Inflammatory macrophage treated with lipopolysaccharide for 4 hours (primary cell): ENCODE measurements around the gene GRAMD1B.
"Not testable (repeated sequence)": the region's sequence is repeated elsewhere in the genome, so short reads cannot be mapped to it uniquely, and the experiment has no call there.

ENCODE experiments used
- DNase-seq: peaks from one replicate; pipeline ENCODE4 v3.0.0-alpha.2; 2020

Gene GRAMD1B

GRCh38 chr11:123513309-123513708 is 83.2 kb downstream of the GRAMD1B start:
- DNase-seq, result not testable (repeated sequence)

- no peak for DNase-seq
Measured at GRCh38 chr11:123516238-123516637, 86.2 kb downstream of the GRAMD1B start.

- no peak for DNase-seq
Measured at GRCh38 chr11:123517559-123518364, 87.7 kb downstream of the GRAMD1B start.

- DNase-seq, result no peak
Measured at GRCh38 chr11:123518496-123519054, 88.5 kb downstream of the GRAMD1B start.

GRCh38 chr11:123519055-123519796 is 89.2 kb downstream of the GRAMD1B start:
- peak; percentile 49 for DNase-seq

GRCh38 chr11:123519797-123520193 is 89.7 kb downstream of the GRAMD1B start:
- no peak for DNase-seq

GRCh38 chr11:123520476-123520875 is 90.4 kb downstream of the GRAMD1B start:
- DNase-seq, result not testable (repeated sequence)

- no peak for DNase-seq
Measured at GRCh38 chr11:123521001-123521400, 90.9 kb downstream of the GRAMD1B start.

- no peak for DNase-seq
Measured at GRCh38 chr11:123521930-123522329, 91.9 kb downstream of the GRAMD1B start.

- DNase-seq, result no peak
Measured at GRCh38 chr11:123523539-123523938, 93.5 kb downstream of the GRAMD1B start.

GRCh38 chr11:123525097-123525496 is 95.0 kb downstream of the GRAMD1B start:
- no peak for DNase-seq

GRCh38 chr11:123525511-123525918 is 95.4 kb downstream of the GRAMD1B start:
- no peak for DNase-seq

GRCh38 chr11:123526027-123526805 is 96.1 kb downstream of the GRAMD1B start:
- no peak for DNase-seq

- DNase-seq, result no peak
Measured at GRCh38 chr11:123526918-123527317, 96.8 kb downstream of the GRAMD1B start.

- DNase-seq, result no peak
Measured at GRCh38 chr11:123527526-123527925, 97.5 kb downstream of the GRAMD1B start.

- no peak for DNase-seq
Measured at GRCh38 chr11:123527947-123528346, 97.9 kb downstream of the GRAMD1B start.

- no peak for DNase-seq
Measured at GRCh38 chr11:123531325-123531724, 101.3 kb downstream of the GRAMD1B start.

- DNase-seq, result no peak
Measured at GRCh38 chr11:123532131-123532530, 102.1 kb downstream of the GRAMD1B start.

- no peak for DNase-seq
Measured at GRCh38 chr11:123535401-123535800, 105.3 kb downstream of the GRAMD1B start.

- peak; percentile 78 for DNase-seq
Measured at GRCh38 chr11:123536690-123537437, 106.8 kb downstream of the GRAMD1B start.

- no peak for DNase-seq
Measured at GRCh38 chr11:123537726-123538125, 107.7 kb downstream of the GRAMD1B start.

GRCh38 chr11:123543797-123544196 is 113.7 kb downstream of the GRAMD1B start:
- DNase-seq, result peak; percentile 39
